HepG2 (cell line): ENCODE data around the gene PRSS3. TPM values are rescaled to one million over a fixed set of nuclear protein-coding genes. Genes with fewer than 3 reads are reported as not detected.

Source experiments
- ATAC-seq: fragments of 200-7000 bp; cut with Tn5 transposase; 3 replicates; pipeline ENCODE4 v1.9.1; 2020; ENCODE audit warnings: mild to moderate bottlenecking, moderate library complexity
- BruUV-seq: library from RNA; stranded (reverse); fragments of 400-500 nt; replicated peaks from 2 replicates; lab custom pipeline; 2021; lab: Mats Ljungman, UMichigan
- CTCF ChIA-PET: fragments of 300-600 bp; formaldehyde crosslinking; extraction: SDS; loops from one replicate; lab custom pipeline; 2021; ENCODE audit warnings: low total read pairs, inconsistent platforms, low intra/inter-chr PET ratio; lab: Yijun Ruan, JAX
- POLR2A ChIA-PET: fragments of 350-600 bp; sonication (Branson Sonifier 250); formaldehyde crosslinking; loops from one replicate; lab custom pipeline; 2020; ENCODE audit warnings: antibody characterized with exemption, inconsistent platforms; lab: Yijun Ruan, JAX
- DNase-seq: peaks from one replicate; pipeline ENCODE4 v3.0.0-alpha.2; 2015; ENCODE audit warnings: low spot score
- FAIRE-seq: peaks from 3 replicates; lab custom pipeline; 2011; peaks lifted over from hg19 to GRCh38; lab: Jason Lieb, UNC
- H2AFZ ChIP-seq: one replicate; pipeline ENCODE4 v1.6.1; 2011; ENCODE audit warnings: low read length, inconsistent platforms
- H3K27ac ChIP-seq: fragments of 300-600 bp; 3 replicates; pipeline ENCODE4 v1.8.0; 2011; ENCODE audit warnings: mixed run types, mild to moderate bottlenecking, mixed read lengths, low read length, inconsistent platforms; ENCODE audit not compliant: insufficient read depth; ENCODE audit errors: extremely low read length
- H3K27me3 ChIP-seq, 2 experiments: fragments of 200-600 bp in 1 of 2; 2 replicates in 1 of 2; 3 replicates in 1 of 2; pipeline versions ENCODE4 v1.6.0 to v1.8.0; 2011; ENCODE audit warnings: low read length in 2 of 2, mild to moderate bottlenecking in 2 of 2, moderate library complexity in 2 of 2, inconsistent platforms in 1 of 2; ENCODE audit not compliant: insufficient read depth in 2 of 2, control insufficient read depth in 1 of 2
- H3K36me3 ChIP-seq, 2 experiments: fragments of 200-600 bp in 1 of 2; replicated peaks in 1 of 2; 2 replicates in 1 of 2; 3 replicates in 1 of 2; pipeline versions ENCODE4 v1.5.1 to v1.8.0; 2011; ENCODE audit warnings: low read length in 2 of 2, inconsistent platforms in 1 of 2; ENCODE audit not compliant: insufficient read depth in 2 of 2, control insufficient read depth in 1 of 2
- H3K4me1 ChIP-seq: 2 replicates; pipeline ENCODE4 v1.5.1; 2012; ENCODE audit warnings: low read length, inconsistent platforms; ENCODE audit not compliant: insufficient read depth
- H3K4me2 ChIP-seq: 2 replicates; pipeline ENCODE4 v1.6.0; 2011; ENCODE audit warnings: low read depth, low read length, inconsistent platforms
- H3K4me3 ChIP-seq, 3 experiments: fragments of 200-600 bp in 1 of 3; sonication (generic), shearing (Covaris generic) in 1 of 3; replicated peaks in 1 of 3; 2 replicates each; pipeline ENCODE4 v1.5.1; 2011 to 2016; ENCODE audit warnings: low read length in 3 of 3, inconsistent platforms in 2 of 3, low read depth in 2 of 3, mild to moderate bottlenecking in 2 of 3, control low read depth in 1 of 3, mixed read lengths in 1 of 3; ENCODE audit not compliant: insufficient read depth in 1 of 3
- H3K79me2 ChIP-seq: one replicate; pipeline ENCODE4 v1.6.1; 2011; ENCODE audit warnings: low read length, inconsistent platforms; ENCODE audit not compliant: insufficient read depth
- H3K9ac ChIP-seq: 2 replicates; pipeline ENCODE4 v1.6.0; 2011; ENCODE audit warnings: mild to moderate bottlenecking, low read depth, low read length, inconsistent platforms; ENCODE audit not compliant: insufficient read depth
- H3K9me3 ChIP-seq: 2 replicates; pipeline ENCODE4 v1.5.1; 2012; ENCODE audit warnings: mild to moderate bottlenecking, low read length
- H4K20me1 ChIP-seq: 2 replicates; pipeline ENCODE4 v1.6.0; 2011; ENCODE audit warnings: inconsistent platforms, mild to moderate bottlenecking, low read length, moderate library complexity; ENCODE audit not compliant: insufficient read depth
- DRAP1 ChIP-seq: IDR thresholded peaks from 2 replicates; pipeline ENCODE4 v1.6.1; 2016; ENCODE audit warnings: missing genetic modification reagents, missing compliant biosample characterization
- GFI1 ChIP-seq: sonication (generic); formaldehyde crosslinking; IDR thresholded peaks from 2 replicates; pipeline ENCODE4 v1.5.0; 2020; ENCODE audit warnings: missing genetic modification reagents, mild to moderate bottlenecking, borderline replicate concordance
- KMT2B ChIP-seq: IDR thresholded peaks from 2 replicates; pipeline ENCODE4 v1.6.1; 2016; ENCODE audit warnings: missing genetic modification reagents, missing compliant biosample characterization
- RCOR2 ChIP-seq: IDR thresholded peaks from 2 replicates; pipeline ENCODE4 v1.6.1; 2016; ENCODE audit warnings: missing biosample characterization, missing genetic modification reagents
- TEAD2 ChIP-seq: sonication (generic); formaldehyde crosslinking; IDR thresholded peaks from 2 replicates; pipeline ENCODE4 v1.9.0; 2021; ENCODE audit warnings: missing genetic modification reagents
- ZNF205 ChIP-seq: IDR thresholded peaks from 2 replicates; pipeline ENCODE4 v1.6.1; 2018; ENCODE audit warnings: missing biosample characterization, missing genetic modification reagents
- ZNF343 ChIP-seq: sonication (generic); formaldehyde crosslinking; IDR thresholded peaks from 2 replicates; pipeline ENCODE4 v1.4.0; 2020; ENCODE audit warnings: mild to moderate bottlenecking, missing genetic modification reagents
- ZNF570 ChIP-seq: sonication (generic); formaldehyde crosslinking; IDR thresholded peaks from 2 replicates; pipeline ENCODE4 v1.4.0; 2020; ENCODE audit warnings: mild to moderate bottlenecking, missing genetic modification reagents, borderline replicate concordance
- ZNF672 ChIP-seq: sonication (generic); formaldehyde crosslinking; IDR thresholded peaks from 2 replicates; pipeline ENCODE4 v1.8.1; 2022; ENCODE audit warnings: missing genetic modification reagents
- WGBS: methylation state at CpG from one replicate; pipeline ENCODE4 v1.1.6; 2017; ENCODE audit warnings: low lambda C conversion rate; 5-methylcytosine and 5-hydroxymethylcytosine counted together
- in situ Hi-C: cut with HindIII; loops from 2 replicates; pipeline ENCODE4 v1.10.0; 2017; ENCODE audit warnings: low pct_unique_long_range_greater_than_20kb; ENCODE audit not compliant: extremely low pct_ligation_motif_present
- intact Hi-C: fragments of 100-400 bp; cut with micrococcal nuclease; formaldehyde crosslinking; loops from one replicate; pipeline ENCODE4 v1.10.0; 2022; ENCODE audit not compliant: unreplicated experiment
- polyA plus RNA-seq, 8 experiments: library from polyadenylated mRNA; depleted of rRNA in 3 of 8; stranded (reverse) in 7 of 8; unstranded in 1 of 8; fragments of >200 nt; fragmentation: Illumina TruSeq in 4 of 8; extraction: Trizol in 4 of 8; gene quantifications; 2 replicates each; pipeline versions ENCODE4 v1.2.1 to v1.2.3, GENCODE V29; 2011 to 2016; ENCODE audit warnings: low read depth in 4 of 8, missing spikeins in 1 of 8, mixed read lengths in 1 of 8; ENCODE audit not compliant: insufficient read depth in 1 of 8
- total RNA-seq, 5 experiments: library from RNA; depleted of rRNA; stranded (reverse); fragments of >200 nt; fragmentation: Illumina TruSeq; extraction: Trizol; gene quantifications; 2 replicates each; pipeline ENCODE4 v1.2.3, GENCODE V29; 2016; ENCODE audit warnings: low read depth in 1 of 5

The PRSS3 gene
- total and polyA plus RNA-seq, 2 of the 13 experiments (the other 11 are each of a cell fraction or from before 2014, with no cell fraction given) = not detected

- no peaks in the 10 kb centered on the region for H3K36me3 ChIP-seq
- H3K9ac ChIP-seq = no peak overlapping the region
- no peak overlapping the region for H3K27ac ChIP-seq
- ChIA-PET CTCF (no interaction called here), POLR2A (no interaction called here)
- H2AFZ ChIP-seq = no peak overlapping the region
- H3K79me2 ChIP-seq = no peaks in the 10 kb centered on the region
- TF ChIP-seq RCOR2 (CRISPR knock-in tag) (no peak), GFI1 (CRISPR knock-in tag) (no peak), ZNF343 (CRISPR knock-in tag) (no peak), ZNF672 (no peak), ZNF205 (CRISPR knock-in tag) (no peak), KMT2B (CRISPR knock-in tag) (no peak), TEAD2 (CRISPR knock-in tag) (no peak), ZNF570 (CRISPR knock-in tag) (no peak), DRAP1 (CRISPR knock-in tag) (no peak)
- no peaks in the 10 kb centered on the region for H4K20me1 ChIP-seq
- BruUV-seq = no TSS peak
- peaks cover 0 to 8% of the 10 kb centered on the region in 2 experiments; a peak in 1 of 5 replicates for H3K27me3 ChIP-seq
- no peaks in the 10 kb centered on the region for H3K9me3 ChIP-seq
- no peak overlapping the region for H3K4me2 ChIP-seq
- intact Hi-C loops (no loop called here), in situ Hi-C loops (no loop called here)
- H3K4me3 ChIP-seq = no peak overlapping the region
- no peak for ATAC-seq
- no peak for FAIRE-seq
- H3K4me1 ChIP-seq = peaks cover 10% of the 10 kb centered on the region
- DNase-seq = no peak
- 24% methylated on average over 4 of the region's 4 CpGs for WGBS
These were observed 12.8 kb upstream of the PRSS3 start for GRCh38 chr9:33782395-33783152.
